Hepatocyte (in vitro differentiated cells): ENCODE measurements around the gene ACTR6. TPM values are rescaled to one million over a fixed set of nuclear protein-coding genes. Genes with fewer than 3 reads are reported as not detected.

Experiments used
- DNase-seq: peaks from one replicate; pipeline ENCODE4 v3.0.0-alpha.2; 2016; ENCODE audit warnings: low spot score
- H2AFZ ChIP-seq: fragments of 200-600 bp; sonication (generic); 2 replicates; pipeline ENCODE4 v1.6.0; 2016; ENCODE audit warnings: antibody characterized with exemption, mild to moderate bottlenecking
- H3K27ac ChIP-seq: fragments of 200-600 bp; sonication (generic); 2 replicates; pipeline ENCODE4 v1.5.1; 2016; ENCODE audit warnings: mild to moderate bottlenecking
- H3K27me3 ChIP-seq: fragments of 200-600 bp; sonication (generic); 2 replicates; pipeline ENCODE4 v1.6.1; 2016
- H3K36me3 ChIP-seq: fragments of 200-600 bp; sonication (generic); replicated peaks from 2 replicates; pipeline ENCODE4 v1.5.1; 2016; ENCODE audit warnings: low read depth; ENCODE audit not compliant: insufficient read depth
- H3K4me1 ChIP-seq: fragments of 200-600 bp; sonication (generic); 2 replicates; pipeline ENCODE4 v1.5.1; 2016; ENCODE audit warnings: mild to moderate bottlenecking, moderate library complexity; ENCODE audit not compliant: insufficient read depth
- H3K4me2 ChIP-seq: fragments of 200-600 bp; sonication (generic); 2 replicates; pipeline ENCODE4 v1.6.0; 2016
- H3K4me3 ChIP-seq: fragments of 200-600 bp; sonication (generic); 2 replicates; pipeline ENCODE4 v1.5.1; 2016; ENCODE audit warnings: mild to moderate bottlenecking
- H3K79me2 ChIP-seq: fragments of 200-600 bp; sonication (generic); 2 replicates; pipeline ENCODE4 v1.6.0; 2017; ENCODE audit warnings: mild to moderate bottlenecking
- H3K9me2 ChIP-seq: fragments of 200-600 bp; sonication (generic); replicated peaks from 2 replicates; pipeline ENCODE4 v1.6.0; 2017; ENCODE audit warnings: mild to moderate bottlenecking; ENCODE audit not compliant: insufficient read depth
- H3K9me3 ChIP-seq: fragments of 200-600 bp; sonication (generic); 2 replicates; pipeline ENCODE4 v1.5.1; 2016; ENCODE audit warnings: low read depth, mild to moderate bottlenecking
- H4K20me1 ChIP-seq: fragments of 200-600 bp; sonication (generic); 2 replicates; pipeline ENCODE4 v1.6.0; 2016; ENCODE audit warnings: mild to moderate bottlenecking; ENCODE audit not compliant: insufficient read depth, poor library complexity, severe bottlenecking
- EZH2 ChIP-seq: fragments of 200-600 bp; sonication (generic); IDR thresholded peaks from 2 replicates; pipeline ENCODE4 v1.6.1; 2016; ENCODE audit warnings: antibody characterized with exemption, mild to moderate bottlenecking, borderline replicate concordance
- EZH2phosphoT487 ChIP-seq: fragments of 200-600 bp; sonication (generic); IDR thresholded peaks from one replicate; pipeline ENCODE4 v1.6.1; 2018; ENCODE audit warnings: antibody characterized with exemption, mild to moderate bottlenecking, low read depth, moderate library complexity; ENCODE audit not compliant: unreplicated experiment, severe bottlenecking
- WGBS: methylation state at CpG from one replicate; pipeline ENCODE4 v1.1.6; 2016; ENCODE audit warnings: low lambda C conversion rate; ENCODE audit errors: missing lambda C conversion rate; 5-methylcytosine and 5-hydroxymethylcytosine counted together
- polyA plus RNA-seq: library from polyadenylated mRNA; unstranded; fragments of >200 nt; fragmentation: Nextera tagmentation; extraction: Ambion mirVana; gene quantifications from 2 replicates; pipeline ENCODE4 v1.2.1, GENCODE V29; 2016
- total RNA-seq: library from RNA; depleted of rRNA; stranded (reverse); fragments of >200 nt; gene quantifications from 2 replicates; pipeline ENCODE4 v1.2.3, GENCODE V29; 2014
- TF ChIP-seq, protein P1 (sequence below): fragments of 200-600 bp; sonication (generic); IDR thresholded peaks from 2 replicates; pipeline ENCODE4 v1.5.1; 2016; ENCODE audit warnings: antibody characterized with exemption, mild to moderate bottlenecking; ENCODE audit not compliant: poor library complexity

ACTR6 gene
- total and polyA plus RNA-seq, 2 experiments from 2014 or later: 18.0 to 38.0 TPM

DNA sequence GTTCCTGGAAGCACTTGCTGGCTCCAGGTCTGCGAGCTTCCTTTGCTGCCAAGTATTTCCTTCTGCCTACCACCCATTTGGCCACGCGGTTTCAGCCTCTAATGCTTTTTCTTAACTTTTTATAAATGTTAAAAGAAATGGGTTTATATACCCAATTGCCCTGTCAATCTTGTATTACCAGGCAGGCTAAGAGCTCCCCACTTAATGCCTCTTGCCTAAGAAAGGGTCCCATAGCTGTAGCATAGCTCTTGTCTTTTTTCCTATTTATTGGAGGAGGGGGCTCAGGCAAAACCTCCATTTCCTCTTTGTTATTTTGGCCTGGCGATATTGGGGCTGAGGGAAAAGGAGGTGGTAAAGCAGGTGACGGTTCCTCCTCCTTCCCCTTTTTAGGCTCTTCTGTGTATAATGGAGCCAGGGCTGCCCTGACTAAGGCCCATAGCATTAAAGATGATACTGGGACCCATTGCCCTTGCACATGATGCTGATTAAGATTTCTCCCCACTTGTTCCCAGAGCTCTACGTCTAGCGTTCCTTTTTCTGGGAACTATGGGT lies 36.4 kb upstream of the ACTR6 start:
- Histone ChIP-seq H4K20me1 (no peaks in the 10 kb centered on the region), H3K79me2 (no peaks in the 10 kb centered on the region), H3K4me1 (peaks cover 12% of the 10 kb centered on the region), H3K9me2 (no peaks in the 10 kb centered on the region), H3K27ac (peak overlapping the region; percentile 66), H2AFZ (peak overlapping the region; percentile 64), H3K4me2 (peak overlapping the region; percentile 84), H3K4me3 (no peak overlapping the region), H3K36me3 (no peaks in the 10 kb centered on the region), H3K27me3 (no peaks in the 10 kb centered on the region), H3K9me3 (no peaks in the 10 kb centered on the region)
- TF ChIP-seq, protein P1, sequence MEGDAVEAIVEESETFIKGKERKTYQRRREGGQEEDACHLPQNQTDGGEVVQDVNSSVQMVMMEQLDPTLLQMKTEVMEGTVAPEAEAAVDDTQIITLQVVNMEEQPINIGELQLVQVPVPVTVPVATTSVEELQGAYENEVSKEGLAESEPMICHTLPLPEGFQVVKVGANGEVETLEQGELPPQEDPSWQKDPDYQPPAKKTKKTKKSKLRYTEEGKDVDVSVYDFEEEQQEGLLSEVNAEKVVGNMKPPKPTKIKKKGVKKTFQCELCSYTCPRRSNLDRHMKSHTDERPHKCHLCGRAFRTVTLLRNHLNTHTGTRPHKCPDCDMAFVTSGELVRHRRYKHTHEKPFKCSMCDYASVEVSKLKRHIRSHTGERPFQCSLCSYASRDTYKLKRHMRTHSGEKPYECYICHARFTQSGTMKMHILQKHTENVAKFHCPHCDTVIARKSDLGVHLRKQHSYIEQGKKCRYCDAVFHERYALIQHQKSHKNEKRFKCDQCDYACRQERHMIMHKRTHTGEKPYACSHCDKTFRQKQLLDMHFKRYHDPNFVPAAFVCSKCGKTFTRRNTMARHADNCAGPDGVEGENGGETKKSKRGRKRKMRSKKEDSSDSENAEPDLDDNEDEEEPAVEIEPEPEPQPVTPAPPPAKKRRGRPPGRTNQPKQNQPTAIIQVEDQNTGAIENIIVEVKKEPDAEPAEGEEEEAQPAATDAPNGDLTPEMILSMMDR: no peak
- TF ChIP-seq EZH2: no peak
- no peak for TF ChIP-seq EZH2phosphoT487
- WGBS: 52% methylated on average over 7 of the region's 7 CpGs
- DNase-seq: no peak

DNA sequence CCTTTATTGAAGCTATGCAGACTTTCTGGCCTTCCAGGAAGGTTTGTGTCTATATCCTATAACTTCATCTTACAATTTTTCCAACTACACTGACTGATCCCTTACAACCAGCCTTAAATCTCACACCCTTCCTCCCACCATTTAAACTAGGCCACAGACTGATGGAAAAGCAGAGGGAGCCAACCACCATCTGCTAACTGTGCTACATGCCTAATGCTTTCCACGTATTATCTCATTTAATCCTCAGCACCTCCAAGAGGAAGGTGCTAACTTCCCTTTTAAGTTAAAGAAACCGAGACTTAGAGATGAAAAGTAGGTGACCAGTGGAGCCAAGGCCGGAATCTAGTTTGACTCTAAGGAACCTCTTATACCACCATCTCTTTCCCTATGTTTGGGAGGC lies 35.3 kb upstream of the ACTR6 start:
- no peak overlapping the region for H2AFZ ChIP-seq
- H3K79me2 ChIP-seq: no peaks in the 10 kb centered on the region
- no peaks in the 10 kb centered on the region for H3K9me2 ChIP-seq
- 93% methylated on average over 3 of the region's 3 CpGs for WGBS
- H3K9me3 ChIP-seq: no peaks in the 10 kb centered on the region
- no peak overlapping the region for H3K4me3 ChIP-seq
- H3K4me2 ChIP-seq: no peak overlapping the region
- peaks cover 12% of the 10 kb centered on the region for H3K4me1 ChIP-seq
- DNase-seq: no peak
- no peaks in the 10 kb centered on the region for H3K36me3 ChIP-seq
- no peaks in the 10 kb centered on the region for H3K27me3 ChIP-seq
- TF ChIP-seq, protein P1: no peak
- TF ChIP-seq EZH2 (no peak), EZH2phosphoT487 (no peak)
- H4K20me1 ChIP-seq: no peaks in the 10 kb centered on the region
- no peak overlapping the region for H3K27ac ChIP-seq

DNA sequence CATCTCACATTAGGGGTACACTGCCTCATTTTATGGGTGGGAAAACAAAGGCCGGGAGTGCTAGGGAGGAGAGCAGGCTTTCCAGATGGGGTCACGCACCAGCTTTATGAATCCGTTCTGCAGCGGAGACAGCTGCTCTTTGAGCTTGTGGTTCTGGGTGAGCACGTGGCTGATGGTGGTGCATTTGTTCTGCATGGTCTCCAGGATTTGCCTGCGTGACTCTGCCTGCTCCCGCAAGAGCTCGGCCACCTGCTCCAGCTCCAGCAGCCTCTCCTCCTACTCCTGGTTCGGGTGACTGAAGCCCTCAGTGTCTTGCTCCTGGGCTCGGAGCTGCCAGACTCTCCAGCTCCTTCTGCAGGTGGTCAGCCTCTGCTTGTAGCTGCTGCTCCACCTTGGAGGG lies 34.4 kb upstream of the ACTR6 start:
- 97% methylated on average over 10 of the region's 10 CpGs for WGBS
- Histone ChIP-seq H3K27ac (no peak overlapping the region), H3K4me1 (peaks cover 16% of the 10 kb centered on the region), H3K9me3 (no peaks in the 10 kb centered on the region), H3K4me3 (no peak overlapping the region), H3K4me2 (no peak overlapping the region), H3K9me2 (no peaks in the 10 kb centered on the region), H4K20me1 (no peaks in the 10 kb centered on the region), H3K36me3 (no peaks in the 10 kb centered on the region), H3K79me2 (no peaks in the 10 kb centered on the region), H2AFZ (no peak overlapping the region), H3K27me3 (no peaks in the 10 kb centered on the region)
- no peak for DNase-seq
- TF ChIP-seq EZH2phosphoT487 (no peak), EZH2 (no peak)
- TF ChIP-seq, protein P1: no peak

DNA sequence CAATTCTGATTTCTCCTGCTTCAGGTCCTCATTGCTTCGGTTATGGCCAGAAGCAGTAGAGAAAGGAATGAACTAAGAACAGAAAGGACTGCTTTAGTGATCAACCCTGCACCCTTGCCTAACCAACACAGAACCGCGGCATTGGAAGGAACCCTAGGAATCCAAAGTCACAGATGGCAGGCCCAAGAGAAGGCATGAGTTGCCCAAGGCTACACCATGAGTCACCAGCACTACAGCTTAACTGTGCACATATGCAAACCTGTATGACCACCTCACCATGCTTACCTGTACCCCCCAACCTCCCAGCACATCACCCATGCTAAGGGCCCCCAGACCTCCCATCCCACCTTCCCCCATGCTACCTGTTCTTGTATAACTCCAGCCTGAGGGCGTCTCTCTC lies 32.1 kb upstream of the ACTR6 start:
- H3K27ac ChIP-seq: no peak overlapping the region
- H3K4me2 ChIP-seq: no peak overlapping the region
- no peak overlapping the region for H2AFZ ChIP-seq
- 87% methylated on average over 4 of the region's 4 CpGs for WGBS
- no peak overlapping the region for H3K4me3 ChIP-seq
- no peak for DNase-seq
- peaks cover 15% of the 10 kb centered on the region for H3K4me1 ChIP-seq
- no peaks in the 10 kb centered on the region for H4K20me1 ChIP-seq
- H3K27me3 ChIP-seq: no peaks in the 10 kb centered on the region
- no peaks in the 10 kb centered on the region for H3K9me3 ChIP-seq
- no peaks in the 10 kb centered on the region for H3K79me2 ChIP-seq
- H3K36me3 ChIP-seq: no peaks in the 10 kb centered on the region
- TF ChIP-seq EZH2phosphoT487: no peak
- no peak for TF ChIP-seq EZH2
- TF ChIP-seq, protein P1: no peak
- no peaks in the 10 kb centered on the region for H3K9me2 ChIP-seq
